Measurements from ENCODE around the gene UBE2H. TPM values are rescaled to one million over a fixed set of nuclear protein-coding genes. Genes with fewer than 3 reads are reported as not detected.

The UBE2H gene
- total RNA-seq, 1 experiment from 2014 or later, result 28.8 TPM

- H3K4me3 ChIP-seq (ENCODE audit: low read depth, low read length, poor library complexity, severe bottlenecking), result no peak overlapping the region
- H3K9me3 ChIP-seq (ENCODE audit: low read depth, low read length, poor library complexity, severe bottlenecking), result no peaks in the 10 kb centered on the region
- H3K27me3 ChIP-seq (replicated peaks; ENCODE audit: insufficient read depth, low read depth, low read length, poor library complexity), result no peaks in the 10 kb centered on the region
- H3K4me1 ChIP-seq (ENCODE audit: insufficient read depth, low read length, poor library complexity, severe bottlenecking), result peaks cover 3% of the 10 kb centered on the region
- intact Hi-C loops (cut with micrococcal nuclease; ENCODE audit: unreplicated experiment), result no loop called here
- ChIA-PET CTCF (no interaction called here), POLR2A (ENCODE audit: low non-redundant PET) (no interaction called here)
- H3K27ac ChIP-seq (ENCODE audit: low read depth, low read length, poor library complexity, severe bottlenecking), result no peak overlapping the region
- TF ChIP-seq EZH2 (IDR thresholded peaks at IDR 0.05; ENCODE audit: borderline replicate concordance, low read depth, low read length, poor library complexity, severe bottlenecking), result no peak
- TF ChIP-seq CTCF (conservative IDR thresholded peaks at IDR 0.05; ENCODE audit: low read depth, low read length), result no peak
- no peak for DNase-seq (ENCODE audit: low spot score)
- no peaks in the 10 kb centered on the region for H3K36me3 ChIP-seq (ENCODE audit: insufficient read depth, low read length, poor library complexity, severe bottlenecking)
- BruUV-seq (replicated peaks), result no TSS peak
Measured at GRCh38 chr7:129875745-129876411, 76.9 kb downstream of the UBE2H start.

GRCh38 chr7:129875160-129875559 lies 77.6 kb downstream of the UBE2H start:
- H3K27me3 ChIP-seq (replicated peaks; ENCODE audit: insufficient read depth, low read depth, low read length, poor library complexity), result no peaks in the 10 kb centered on the region
- intact Hi-C loops (cut with micrococcal nuclease; ENCODE audit: unreplicated experiment), result no loop called here
- peaks cover 3% of the 10 kb centered on the region for H3K4me1 ChIP-seq (ENCODE audit: insufficient read depth, low read length, poor library complexity, severe bottlenecking)
- no peak for DNase-seq (ENCODE audit: low spot score)
- no peaks in the 10 kb centered on the region for H3K36me3 ChIP-seq (ENCODE audit: insufficient read depth, low read length, poor library complexity, severe bottlenecking)
- ChIA-PET POLR2A (ENCODE audit: low non-redundant PET) (no interaction called here), CTCF (no interaction called here)
- TF ChIP-seq CTCF (conservative IDR thresholded peaks at IDR 0.05; ENCODE audit: low read depth, low read length) (no peak), EZH2 (IDR thresholded peaks at IDR 0.05; ENCODE audit: borderline replicate concordance, low read depth, low read length, poor library complexity, severe bottlenecking) (no peak)
- H3K4me3 ChIP-seq (ENCODE audit: low read depth, low read length, poor library complexity, severe bottlenecking), result no peak overlapping the region
- no TSS peak for BruUV-seq (replicated peaks)
- no peak overlapping the region for H3K27ac ChIP-seq (ENCODE audit: low read depth, low read length, poor library complexity, severe bottlenecking)
- H3K9me3 ChIP-seq (ENCODE audit: low read depth, low read length, poor library complexity, severe bottlenecking), result no peaks in the 10 kb centered on the region

GRCh38 chr7:129874722-129875121 lies 78.0 kb downstream of the UBE2H start:
- H3K36me3 ChIP-seq (ENCODE audit: insufficient read depth, low read length, poor library complexity, severe bottlenecking), result no peaks in the 10 kb centered on the region
- TF ChIP-seq CTCF (conservative IDR thresholded peaks at IDR 0.05; ENCODE audit: low read depth, low read length) (no peak), EZH2 (IDR thresholded peaks at IDR 0.05; ENCODE audit: borderline replicate concordance, low read depth, low read length, poor library complexity, severe bottlenecking) (no peak)
- ChIA-PET CTCF (no interaction called here), POLR2A (ENCODE audit: low non-redundant PET) (no interaction called here)
- no peak for DNase-seq (ENCODE audit: low spot score)
- intact Hi-C loops (cut with micrococcal nuclease; ENCODE audit: unreplicated experiment), result no loop called here
- no TSS peak for BruUV-seq (replicated peaks)
- peaks cover 3% of the 10 kb centered on the region for H3K4me1 ChIP-seq (ENCODE audit: insufficient read depth, low read length, poor library complexity, severe bottlenecking)
- no peaks in the 10 kb centered on the region for H3K27me3 ChIP-seq (replicated peaks; ENCODE audit: insufficient read depth, low read depth, low read length, poor library complexity)
- no peaks in the 10 kb centered on the region for H3K9me3 ChIP-seq (ENCODE audit: low read depth, low read length, poor library complexity, severe bottlenecking)
- no peak overlapping the region for H3K27ac ChIP-seq (ENCODE audit: low read depth, low read length, poor library complexity, severe bottlenecking)
- H3K4me3 ChIP-seq (ENCODE audit: low read depth, low read length, poor library complexity, severe bottlenecking), result no peak overlapping the region

All from A673 (cell line).